A673 (cell line): ENCODE results near the gene ELOVL5. TPM values are rescaled to one million over a fixed set of nuclear protein-coding genes. Genes with fewer than 3 reads are reported as not detected.

ENCODE experiments used
- BruUV-seq: library from RNA; stranded (reverse); fragments of 400-500 nt; replicated peaks from 2 replicates; lab custom pipeline; 2021; lab: Mats Ljungman, UMichigan
- CTCF ChIA-PET: fragments of 300-600 bp; sonication (Branson Sonifier 250); formaldehyde crosslinking; loops from one replicate; lab custom pipeline; 2022; ENCODE audit warnings: antibody characterized with exemption; lab: Charles Lee
- POLR2A ChIA-PET: fragments of 300-600 bp; sonication (Branson Sonifier 250); formaldehyde crosslinking; loops from one replicate; lab custom pipeline; 2022; ENCODE audit warnings: antibody characterized with exemption; ENCODE audit not compliant: low non-redundant PET; lab: Charles Lee
- DNase-seq: peaks from one replicate; pipeline ENCODE4 v3.0.0-alpha.2; 2015; ENCODE audit warnings: low spot score
- H3K27ac ChIP-seq: fragments of 200-600 bp; sonication (generic); 2 replicates; pipeline ENCODE4 v1.5.1; 2016; ENCODE audit warnings: mixed run types, low read depth, mild to moderate bottlenecking, mixed read lengths, antibody characterized with exemption, low read length; ENCODE audit not compliant: poor library complexity, severe bottlenecking
- H3K27me3 ChIP-seq: fragments of 200-600 bp; sonication (generic); replicated peaks from 2 replicates; pipeline ENCODE4 v1.6.1; 2017; ENCODE audit warnings: mixed run types, low read depth, mild to moderate bottlenecking, mixed read lengths, antibody characterized with exemption, low read length; ENCODE audit not compliant: insufficient read depth, poor library complexity
- H3K36me3 ChIP-seq: fragments of 200-600 bp; sonication (generic); 2 replicates; pipeline ENCODE4 v1.6.1; 2016; ENCODE audit warnings: mixed run types, mild to moderate bottlenecking, mixed read lengths, antibody characterized with exemption, low read length; ENCODE audit not compliant: insufficient read depth, poor library complexity, severe bottlenecking
- H3K4me1 ChIP-seq: fragments of 200-600 bp; sonication (generic); 2 replicates; pipeline ENCODE4 v1.6.1; 2017; ENCODE audit warnings: mixed run types, mild to moderate bottlenecking, mixed read lengths, antibody characterized with exemption, low read length; ENCODE audit not compliant: insufficient read depth, poor library complexity, severe bottlenecking
- H3K4me3 ChIP-seq: fragments of 200-600 bp; sonication (generic); 2 replicates; pipeline ENCODE4 v1.5.1; 2016; ENCODE audit warnings: low read depth, mixed run types, mild to moderate bottlenecking, mixed read lengths, low read length; ENCODE audit not compliant: poor library complexity, severe bottlenecking
- H3K9me3 ChIP-seq: fragments of 200-600 bp; sonication (generic); 2 replicates; pipeline ENCODE4 v1.6.1; 2016; ENCODE audit warnings: mixed run types, low read depth, mild to moderate bottlenecking, mixed read lengths, antibody characterized with exemption, low read length; ENCODE audit not compliant: poor library complexity, severe bottlenecking
- CTCF ChIP-seq: fragments of 300-800, 200-600 bp; sonication (generic); conservative IDR thresholded peaks from 2 replicates; pipeline ENCODE4 v1.5.1; 2017; ENCODE audit warnings: low read depth, mild to moderate bottlenecking, antibody characterized with exemption, low read length, moderate library complexity, mixed read lengths
- EZH2 ChIP-seq: fragments of 200-600 bp; sonication (generic); IDR thresholded peaks from 2 replicates; pipeline ENCODE4 v1.6.1; 2017; ENCODE audit warnings: borderline replicate concordance, low read depth, mild to moderate bottlenecking, mixed read lengths, antibody characterized with exemption, low read length; ENCODE audit not compliant: poor library complexity, severe bottlenecking
- intact Hi-C: fragments of 100-400 bp; cut with micrococcal nuclease; formaldehyde crosslinking; loops from one replicate; pipeline ENCODE4 v1.10.0; 2022; ENCODE audit not compliant: unreplicated experiment
- total RNA-seq: library from RNA; stranded (reverse); gene quantifications from 2 replicates; pipeline ENCODE4 v1.2.3, GENCODE V29; 2021

Gene ELOVL5
- total RNA-seq, 1 experiment from 2014 or later = 98.5 TPM

- Histone ChIP-seq H3K27me3 (no peaks in the 10 kb centered on the region), H3K4me3 (no peak overlapping the region), H3K4me1 (no peaks in the 10 kb centered on the region), H3K27ac (no peak overlapping the region), H3K36me3 (peaks cover 28% of the 10 kb centered on the region), H3K9me3 (no peaks in the 10 kb centered on the region)
- intact Hi-C loops = no loop called here
- TF ChIP-seq EZH2 (no peak), CTCF (no peak)
- DNase-seq = no peak
- POLR2A ChIA-PET = no interaction called here
- CTCF ChIA-PET = no interaction called here
- no TSS peak for BruUV-seq
Measured at GRCh38 chr6:53263917-53264316, 84.8 kb downstream of the ELOVL5 start.

DNA sequence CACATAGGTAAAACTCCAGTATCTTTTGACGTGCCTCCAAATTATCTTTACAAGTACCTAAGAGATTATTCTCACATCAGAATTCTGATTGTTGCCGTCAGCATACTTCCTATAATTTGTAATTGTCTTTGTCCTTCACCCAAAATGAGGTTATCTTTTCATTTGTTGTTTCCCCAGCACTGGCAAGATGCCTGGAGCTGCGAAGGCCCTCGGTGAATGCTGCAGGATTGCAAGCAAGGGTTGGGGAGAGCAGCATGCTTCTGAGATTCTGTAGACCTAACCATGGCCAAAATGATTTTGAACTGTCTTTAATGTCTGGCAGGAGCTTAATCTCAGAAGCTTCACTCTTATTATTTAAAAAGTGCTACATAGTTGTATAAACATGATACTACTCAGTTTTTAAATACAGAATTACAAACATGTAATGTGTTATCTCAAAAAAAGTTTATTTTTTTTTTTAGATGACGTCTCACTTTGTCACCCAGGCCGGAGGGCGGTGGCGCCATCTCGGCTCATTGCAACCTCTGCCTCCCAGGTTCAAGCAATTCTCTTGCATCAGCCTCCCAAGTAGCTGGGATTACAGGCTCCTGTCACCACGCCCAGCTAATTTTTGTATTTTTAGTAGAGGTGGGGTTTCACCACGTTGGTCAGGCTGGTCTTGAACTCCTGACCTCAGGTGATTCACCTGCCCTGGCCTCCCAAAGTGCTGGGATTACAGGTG, 88.7 kb downstream of the ELOVL5 start:
- Histone ChIP-seq H3K4me1 (no peaks in the 10 kb centered on the region), H3K27ac (no peak overlapping the region), H3K9me3 (no peaks in the 10 kb centered on the region), H3K27me3 (no peaks in the 10 kb centered on the region), H3K4me3 (no peak overlapping the region), H3K36me3 (peaks cover 23% of the 10 kb centered on the region)
- no peak for DNase-seq
- ChIA-PET POLR2A (no interaction called here), CTCF (no interaction called here)
- intact Hi-C loops = no loop called here
- no peak for TF ChIP-seq EZH2
- TF ChIP-seq CTCF = no peak
- BruUV-seq = no TSS peak

- DNase-seq = no peak
- Histone ChIP-seq H3K4me3 (no peak overlapping the region), H3K27me3 (no peaks in the 10 kb centered on the region), H3K4me1 (no peaks in the 10 kb centered on the region), H3K36me3 (peaks cover 23% of the 10 kb centered on the region), H3K9me3 (no peaks in the 10 kb centered on the region), H3K27ac (no peak overlapping the region)
- no TSS peak for BruUV-seq
- TF ChIP-seq CTCF = no peak
- TF ChIP-seq EZH2 = no peak
- POLR2A ChIA-PET = no interaction called here
- CTCF ChIA-PET = no interaction called here
- intact Hi-C loops = no loop called here
Measured at GRCh38 chr6:53258774-53259155, 90.0 kb downstream of the ELOVL5 start.
